ENCODE data around the gene ETF1.
A peak's percentile ranks its signal among the peaks of the same experiment; 100 is the strongest.

Gene ETF1

DNA sequence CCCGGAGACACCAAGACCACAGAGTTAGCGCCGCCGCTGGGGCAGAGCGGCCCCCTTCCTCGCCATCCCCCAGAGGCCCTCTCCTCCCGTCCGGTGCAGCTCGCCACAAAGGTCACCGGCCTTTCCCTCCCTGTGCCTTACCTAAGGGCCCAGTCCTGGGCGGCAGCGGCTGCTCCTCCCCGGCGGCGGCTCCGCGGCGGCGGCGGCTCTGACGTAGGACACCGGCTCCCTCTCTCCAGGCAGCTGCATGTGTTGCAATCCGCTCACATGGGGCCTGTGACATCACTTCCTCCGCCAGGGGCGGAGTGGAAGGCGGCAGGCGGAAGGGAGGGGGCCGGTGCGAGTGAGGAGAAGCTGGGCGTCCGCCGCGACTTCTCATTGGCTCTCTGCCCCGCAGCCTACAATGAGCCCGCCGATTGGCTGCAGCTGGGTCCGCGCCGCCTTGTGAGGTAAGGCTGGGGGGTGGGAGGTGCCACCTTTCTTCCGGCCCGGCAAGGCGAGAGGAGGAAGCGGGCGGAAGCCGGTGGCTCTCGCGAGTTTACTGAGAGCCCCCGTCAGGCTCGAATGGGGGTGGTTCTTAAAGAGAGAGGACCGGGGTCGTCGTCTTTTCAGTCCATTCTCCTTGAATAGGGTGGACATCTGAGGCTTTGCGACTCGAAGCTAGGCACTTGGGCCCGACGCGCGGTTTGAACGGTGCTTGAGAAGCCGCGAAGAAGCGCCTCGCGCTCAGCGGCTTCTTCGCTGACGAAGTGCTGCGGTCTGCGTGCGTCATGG, at the start of gene ETF1:
Gene ETF1, minus strand, starts transcription at position 281 of the 774 bp plus-strand sequence. CDS start 318 bp downstream, outside the sequence.
- peak; percentile 99 for DNase-seq (ENCODE audit: extremely low read depth in 1 of 2, low read depth in 1 of 2)

DNA sequence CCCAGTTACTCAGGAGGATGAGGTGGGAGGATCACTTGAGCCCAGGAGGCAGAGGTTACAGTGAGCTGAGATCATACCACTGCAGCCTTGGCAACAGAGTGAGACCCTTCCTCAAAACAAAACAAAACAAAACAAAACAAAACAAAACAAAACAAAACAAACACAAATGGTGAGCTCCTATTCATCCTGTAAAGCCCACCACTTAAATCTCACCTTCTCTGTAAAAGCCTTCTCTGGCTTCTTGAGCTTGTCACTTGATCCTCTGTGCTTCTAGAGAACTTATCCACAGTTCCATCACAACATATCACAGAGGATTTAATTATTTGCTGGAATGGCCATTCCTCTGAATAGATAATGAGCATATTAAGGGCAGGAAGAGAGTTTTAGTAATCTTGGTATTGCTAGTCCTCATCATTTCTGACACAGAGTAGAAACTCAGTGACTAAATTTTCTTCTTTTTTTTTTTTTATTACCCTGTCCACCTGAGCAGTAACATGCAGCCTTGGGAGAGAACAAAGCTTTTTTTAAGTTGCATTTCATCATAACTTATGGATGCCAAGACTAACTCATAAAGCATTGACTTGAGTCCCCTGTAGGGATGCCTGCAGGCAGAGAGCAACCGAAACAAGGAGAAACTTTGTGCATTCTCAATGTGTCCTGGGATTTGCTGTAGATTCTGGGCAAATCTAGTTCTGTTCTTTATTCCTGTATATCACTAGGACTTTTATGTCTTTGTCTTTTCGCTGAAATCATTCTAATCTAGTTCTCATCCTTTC, 45.2 kb upstream of the ETF1 start:
- no peak for DNase-seq (ENCODE audit: extremely low read depth in 1 of 2, low read depth in 1 of 2)

DNA sequence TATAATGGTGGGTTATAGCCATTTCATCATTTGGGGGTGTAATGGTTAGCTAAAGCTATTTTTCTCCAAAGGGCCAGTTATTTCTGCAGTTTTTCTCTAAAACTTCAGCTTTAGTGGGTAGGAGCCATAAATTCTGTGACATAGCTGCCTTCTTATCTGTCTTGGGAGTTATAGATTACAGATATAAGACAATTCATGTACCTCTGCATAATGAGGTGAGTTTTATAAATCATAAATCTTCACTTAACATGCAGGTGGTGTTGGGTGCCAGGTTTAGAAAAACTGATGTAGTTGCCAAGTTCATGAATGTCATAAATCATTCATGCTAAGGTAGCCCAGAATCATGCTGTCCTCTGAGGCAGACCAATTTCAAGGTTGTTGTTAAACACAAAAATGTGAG, 42.1 kb upstream of the ETF1 start:
- no peak for DNase-seq (ENCODE audit: extremely low read depth in 1 of 2, low read depth in 1 of 2)

DNA sequence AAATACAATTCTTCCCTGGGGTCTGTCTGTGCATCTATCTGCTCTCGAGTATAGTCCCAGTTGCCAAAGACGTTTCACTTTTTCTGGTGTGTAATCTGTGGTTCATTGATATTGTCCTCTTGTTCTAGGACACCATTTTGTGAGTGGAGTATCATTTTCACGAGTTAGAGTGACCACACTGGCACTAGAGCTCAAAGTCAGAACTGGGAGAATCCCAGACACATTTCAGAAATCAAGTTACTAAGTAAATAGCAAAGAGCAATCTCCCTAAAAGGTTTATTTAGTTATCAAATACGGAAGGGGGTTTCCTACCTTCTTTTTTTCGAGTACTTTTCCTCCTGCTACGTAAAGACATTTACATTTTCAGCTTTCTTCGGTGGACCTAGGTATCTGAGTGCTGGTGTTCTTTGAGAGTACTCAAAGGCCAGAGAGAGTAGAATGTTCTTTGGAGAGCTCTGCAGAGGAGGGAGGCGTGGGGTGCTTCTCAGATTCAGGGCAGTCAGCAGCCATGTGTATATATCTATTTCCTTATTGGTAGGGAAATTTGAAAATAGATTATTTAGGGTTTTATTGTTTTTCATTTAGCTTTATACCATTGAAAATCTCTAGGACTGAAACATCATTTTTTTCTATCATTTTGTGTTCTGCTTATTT, 41.1 kb upstream of the ETF1 start:
- no peak for DNase-seq (ENCODE audit: extremely low read depth in 1 of 2, low read depth in 1 of 2)

GRCh38 chr5:138582959-138583358, 39.9 kb upstream of the ETF1 start:
- no peak for DNase-seq (ENCODE audit: extremely low read depth in 1 of 2, low read depth in 1 of 2)

DNA sequence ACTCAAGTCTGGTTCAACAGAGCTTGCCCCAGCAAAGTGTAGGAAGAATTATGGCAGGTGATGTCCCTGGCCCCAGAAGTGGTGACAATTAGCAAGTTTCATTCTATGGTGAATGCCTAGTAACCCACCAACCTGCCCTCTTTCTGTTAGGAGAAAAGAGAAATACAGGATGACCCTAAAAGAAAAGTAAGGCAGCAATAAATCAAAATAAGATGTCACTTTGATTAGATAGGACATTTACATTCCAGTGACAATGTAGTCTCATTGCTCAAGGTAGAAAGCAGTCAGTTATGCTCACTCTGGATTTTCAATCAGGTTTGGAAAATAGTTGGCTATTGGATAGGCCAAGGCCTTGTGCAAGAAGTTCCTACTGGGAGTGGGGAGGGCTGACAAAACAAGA, 37.7 kb upstream of the ETF1 start:
- no peak for DNase-seq (ENCODE audit: extremely low read depth in 1 of 2, low read depth in 1 of 2)

DNA sequence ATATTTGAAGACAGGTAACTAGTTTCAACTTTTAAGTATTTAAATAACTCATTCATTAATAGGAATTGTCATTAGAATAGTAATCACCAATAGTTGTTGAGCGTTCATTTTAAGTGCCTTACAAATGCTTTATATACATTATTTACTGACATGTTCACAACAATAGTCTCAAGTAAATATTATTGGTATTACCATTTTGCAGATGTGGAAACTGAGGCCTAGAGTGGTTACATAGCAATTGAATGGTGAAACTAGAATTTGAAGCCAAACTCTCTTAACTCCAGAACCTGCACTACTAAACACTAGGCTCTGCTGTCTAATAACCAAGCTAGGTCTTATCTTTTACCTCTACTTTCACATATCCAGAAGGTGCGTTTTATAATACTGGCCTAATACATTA, 37.0 kb upstream of the ETF1 start:
- DNase-seq (ENCODE audit: extremely low read depth in 1 of 2, low read depth in 1 of 2), result no peak

DNA sequence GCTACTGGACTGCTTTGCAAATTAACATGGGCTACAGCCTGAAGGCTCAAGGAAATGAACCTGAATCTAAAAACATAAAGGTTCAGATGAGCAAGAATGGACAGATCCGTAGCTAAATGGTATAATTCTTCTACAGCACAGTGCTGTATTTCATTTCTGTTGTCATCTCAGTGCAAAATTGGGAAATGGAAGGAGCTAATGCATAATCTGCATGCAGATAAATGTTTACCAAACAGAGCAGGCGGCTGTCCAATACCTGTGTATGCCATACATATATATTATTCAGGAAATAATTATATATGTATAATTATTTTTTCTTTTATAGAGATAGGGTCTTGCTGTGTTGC, 36.5 kb upstream of the ETF1 start:
- DNase-seq (ENCODE audit: extremely low read depth in 1 of 2, low read depth in 1 of 2), result no peak

- DNase-seq (ENCODE audit: extremely low read depth in 1 of 2, low read depth in 1 of 2), result no peak
Observed at GRCh38 chr5:138577452-138577851, 34.4 kb upstream of the ETF1 start.

GRCh38 chr5:138575194-138576015, 32.4 kb upstream of the ETF1 start, which contains the start of gene HSPA9:
HSPA9 (minus strand) TSS chr5:138575401; CDS start chr5:138575318, 83 bp downstream.
- peak; percentile 88 to 95 for DNase-seq (ENCODE audit: extremely low read depth in 1 of 2, low read depth in 1 of 2)

DNA sequence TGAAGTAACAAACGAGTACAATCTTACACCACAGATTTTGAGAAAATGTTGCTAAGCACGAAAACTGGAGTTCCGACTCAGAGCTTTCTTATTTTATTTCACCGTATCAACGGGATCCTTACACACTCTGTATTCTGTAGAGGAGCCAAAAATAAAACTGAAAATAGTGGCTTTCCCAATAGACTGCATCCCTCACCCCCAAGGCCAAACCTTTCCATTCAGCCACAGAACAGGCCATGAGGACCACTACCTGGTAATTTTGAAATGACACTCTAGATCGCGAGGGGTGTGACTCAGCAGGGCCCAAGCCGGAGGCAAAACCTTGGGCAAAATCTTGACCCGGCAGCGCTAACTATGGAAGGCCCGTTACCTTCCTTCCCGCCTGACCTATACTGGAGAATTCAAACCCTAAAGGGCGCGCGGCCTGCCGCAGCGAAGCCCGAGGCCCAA, 31.7 kb upstream of the ETF1 start:
- no peak for DNase-seq (ENCODE audit: extremely low read depth in 1 of 2, low read depth in 1 of 2)

DNA sequence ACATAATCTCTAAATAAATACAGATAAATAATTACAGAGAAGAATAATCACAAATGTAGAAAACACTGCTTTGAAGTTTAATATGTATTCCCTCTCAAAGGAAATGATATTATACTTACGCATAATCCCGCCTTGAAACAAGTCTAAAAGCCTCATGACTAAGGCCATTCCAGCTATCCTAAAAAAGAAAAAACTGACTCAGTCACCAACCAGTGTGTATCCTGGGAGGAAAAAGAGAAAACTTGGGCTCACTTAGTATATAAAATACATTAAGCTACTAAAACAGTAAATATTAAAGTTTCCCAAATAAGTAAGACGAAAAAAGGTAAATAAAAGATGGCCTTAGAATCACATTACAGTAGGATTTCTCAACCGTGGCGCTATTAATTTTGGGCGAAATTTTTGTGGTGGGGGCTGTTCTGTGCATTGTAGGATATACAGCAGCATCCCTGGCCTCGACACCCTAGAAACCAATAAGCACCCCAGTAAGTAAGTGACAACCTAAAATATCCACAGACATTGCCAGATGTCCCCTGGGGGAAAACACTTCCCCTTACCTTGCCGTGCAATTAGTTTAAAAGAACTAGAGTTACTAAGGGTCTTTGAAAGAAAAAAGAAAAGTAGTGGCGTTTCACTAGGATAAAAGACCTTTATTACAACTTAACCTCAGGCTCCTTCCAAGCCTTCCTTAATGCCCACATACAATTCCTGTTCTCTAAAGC, 31.1 kb upstream of the ETF1 start:
- no peak for DNase-seq (ENCODE audit: extremely low read depth in 1 of 2, low read depth in 1 of 2)

- DNase-seq (ENCODE audit: extremely low read depth in 1 of 2, low read depth in 1 of 2), result no peak
Observed at GRCh38 chr5:138573223-138573622, 30.2 kb upstream of the ETF1 start.

DNA sequence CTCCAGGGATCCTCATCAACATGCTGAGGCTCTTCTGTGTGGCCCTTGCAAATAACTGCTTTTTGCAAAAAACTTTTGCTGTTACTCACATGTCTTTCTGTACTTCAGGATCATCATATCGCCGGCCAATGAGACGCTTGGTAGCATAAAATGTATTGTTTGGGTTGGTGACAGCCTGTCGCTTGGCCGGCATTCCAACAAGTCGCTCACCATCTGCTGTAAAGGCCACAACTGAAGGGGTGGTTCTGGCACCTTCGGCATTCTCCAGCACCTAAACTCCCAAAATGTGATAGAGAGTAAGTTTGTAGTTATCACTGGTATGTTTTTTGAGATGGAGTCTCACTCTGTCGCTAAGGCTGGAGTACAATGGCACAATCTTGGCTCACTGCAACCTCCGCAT, 27.8 kb upstream of the ETF1 start:
- DNase-seq (ENCODE audit: extremely low read depth in 1 of 2, low read depth in 1 of 2), result no peak

GRCh38 chr5:138569782-138570181, 26.7 kb upstream of the ETF1 start:
- DNase-seq (ENCODE audit: extremely low read depth in 1 of 2, low read depth in 1 of 2), result no peak

DNA sequence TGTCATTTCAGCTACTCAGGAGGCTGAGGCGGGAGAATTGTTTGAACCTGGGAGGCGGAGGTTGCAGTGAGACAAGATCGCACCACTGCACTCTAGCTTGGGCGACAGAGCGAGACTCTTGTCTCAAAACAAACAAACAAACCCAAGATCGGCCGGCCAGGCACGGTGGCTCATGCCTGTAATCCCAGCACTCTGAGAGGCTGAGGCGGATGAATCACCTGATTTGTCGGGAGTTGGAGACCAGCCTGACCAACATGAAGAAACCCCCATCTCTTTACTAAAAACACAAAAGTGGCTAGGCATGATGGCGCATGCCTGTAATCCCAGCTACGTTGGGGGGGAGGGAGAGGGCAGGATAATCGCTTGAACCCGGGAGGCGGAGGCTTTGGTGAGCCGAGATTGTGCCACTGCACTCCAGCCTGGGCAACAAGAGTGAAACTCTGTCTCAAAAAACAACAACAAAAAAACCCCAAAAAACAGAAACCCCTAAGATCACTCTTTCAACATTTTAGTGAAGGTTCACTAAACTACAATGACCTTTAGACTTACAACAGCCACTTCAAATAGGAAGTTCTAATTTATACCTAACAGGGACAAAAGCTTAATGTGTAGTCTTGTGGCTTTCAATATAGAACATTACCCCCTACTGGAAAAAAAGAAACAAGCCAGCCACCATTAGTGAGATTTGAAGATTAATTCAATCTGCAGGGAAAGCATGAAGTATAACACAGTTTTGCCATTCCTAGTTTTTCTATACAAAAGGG, 25.2 kb upstream of the ETF1 start:
- DNase-seq (ENCODE audit: extremely low read depth in 1 of 2, low read depth in 1 of 2), result no peak

- no peak for DNase-seq (ENCODE audit: extremely low read depth in 1 of 2, low read depth in 1 of 2)
Observed at GRCh38 chr5:138566792-138567191, 23.8 kb upstream of the ETF1 start.

- DNase-seq (ENCODE audit: extremely low read depth in 1 of 2, low read depth in 1 of 2), result no peak
Observed at GRCh38 chr5:138565100-138565821, 22.2 kb upstream of the ETF1 start.

DNA sequence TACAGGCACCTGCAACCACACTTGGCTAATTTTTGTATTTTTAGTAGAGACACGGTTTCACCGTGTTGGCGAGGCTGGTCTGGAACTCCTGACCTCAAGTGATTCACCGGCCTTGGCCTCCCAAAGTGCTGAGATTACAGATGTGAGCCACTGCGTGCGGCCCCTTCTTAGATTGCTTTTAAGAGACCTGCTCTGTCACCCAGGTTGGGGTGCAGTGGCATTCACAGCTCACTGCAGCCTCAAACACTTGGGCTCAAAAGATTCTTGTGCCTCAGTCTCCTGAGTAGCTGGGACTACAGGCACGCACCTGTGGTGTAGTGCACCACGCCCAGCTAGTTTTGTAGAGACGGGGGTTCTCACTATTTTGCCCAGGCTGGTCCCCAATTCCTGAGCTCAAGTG, 21.2 kb upstream of the ETF1 start:
- no peak for DNase-seq (ENCODE audit: extremely low read depth in 1 of 2, low read depth in 1 of 2)

All from activated CD8-positive, alpha-beta memory T cell treated with anti-CD3 and anti-CD28 coated beads for 1 hour (primary cell).